GM21737 (cell line): ENCODE results near the gene DDX51.

Experiments used
- ATAC-seq: cut with Tn5 transposase; IDR thresholded peaks from one replicate; pipeline ENCODE4 v1.9.1; 2021; ENCODE audit warnings: mild to moderate bottlenecking, moderate library complexity; ENCODE audit not compliant: unreplicated experiment

The DDX51 gene

DNA sequence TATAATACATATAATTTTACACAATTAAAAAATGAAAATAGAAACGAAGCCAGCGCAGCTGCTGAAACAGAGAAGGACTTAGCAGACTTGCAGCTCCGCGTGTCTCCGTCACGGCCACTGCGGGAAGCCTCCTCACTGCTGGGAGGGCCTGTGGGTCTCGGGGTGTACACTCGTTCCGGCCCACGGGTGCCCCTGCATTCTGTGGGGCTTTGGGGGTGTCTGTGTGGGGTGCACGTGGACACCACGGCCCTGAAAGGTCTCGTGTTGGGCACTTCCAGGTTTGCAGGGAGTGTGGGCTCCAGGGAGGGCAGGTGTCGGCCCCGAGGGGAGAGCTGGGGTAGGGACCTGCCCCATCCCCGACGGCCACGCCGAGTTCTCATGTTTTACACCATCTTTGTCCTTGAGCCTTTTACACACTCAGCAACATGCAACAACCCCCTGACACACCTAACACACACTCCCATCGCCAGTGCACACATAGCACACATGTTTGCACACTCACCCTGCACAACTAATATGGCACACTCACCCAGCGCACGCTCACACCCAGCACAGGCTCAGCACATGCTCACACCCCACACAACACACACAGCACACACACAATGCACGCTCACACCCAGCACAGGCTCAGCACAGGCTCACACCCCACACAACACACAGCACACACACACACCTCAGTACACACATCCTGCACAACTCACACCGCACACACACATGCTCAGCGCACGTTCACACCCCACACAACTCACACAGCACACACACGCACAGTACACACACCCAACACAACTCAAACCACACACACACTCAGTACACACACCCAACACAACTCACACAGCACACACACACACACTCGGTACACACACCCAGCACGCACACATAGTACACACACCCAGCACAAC lies 36.8 kb upstream of the DDX51 start:
- no peak for ATAC-seq

DNA sequence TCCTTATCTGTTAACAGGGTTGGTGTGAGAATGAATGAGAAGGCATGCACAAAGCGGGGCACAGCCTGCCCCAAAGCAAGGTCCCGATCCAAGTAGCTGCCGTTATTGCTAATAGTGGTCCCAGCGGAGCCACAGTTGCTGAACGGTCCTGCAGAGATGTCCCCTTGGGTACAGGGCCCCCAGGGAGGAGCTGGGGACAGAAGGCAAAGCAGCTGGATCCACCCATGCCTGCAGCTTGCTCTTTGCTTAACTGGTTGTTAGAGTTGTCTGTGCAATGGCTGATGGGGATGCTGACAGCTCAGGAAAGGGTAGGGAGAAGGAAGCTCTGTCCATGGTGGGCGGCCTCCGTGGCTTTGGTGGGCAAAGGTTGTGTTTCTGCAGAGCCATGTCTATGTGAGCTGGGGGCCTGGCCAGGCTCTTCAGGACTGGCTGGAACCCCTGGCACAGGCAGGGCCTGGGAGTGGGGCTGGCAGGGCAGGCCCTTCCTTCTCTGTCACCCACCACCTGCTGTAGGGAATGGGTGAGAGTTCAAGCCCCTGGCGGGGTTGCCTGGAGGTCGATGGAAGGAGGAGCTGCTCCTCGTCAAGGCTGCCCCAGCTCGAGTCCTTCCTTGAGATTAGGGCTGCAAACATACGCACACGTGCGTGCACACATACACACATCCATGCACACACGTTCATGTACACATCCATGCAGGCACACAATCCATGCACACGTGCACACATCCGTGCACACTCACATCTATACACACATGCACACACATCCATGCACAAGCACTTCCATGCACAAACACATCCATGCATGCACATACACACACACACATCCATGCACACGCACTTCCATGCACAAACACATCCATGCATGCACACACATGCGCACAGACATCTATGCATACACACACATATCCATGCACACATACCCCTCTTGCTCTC lies 35.6 kb upstream of the DDX51 start:
- ATAC-seq: no peak

DNA sequence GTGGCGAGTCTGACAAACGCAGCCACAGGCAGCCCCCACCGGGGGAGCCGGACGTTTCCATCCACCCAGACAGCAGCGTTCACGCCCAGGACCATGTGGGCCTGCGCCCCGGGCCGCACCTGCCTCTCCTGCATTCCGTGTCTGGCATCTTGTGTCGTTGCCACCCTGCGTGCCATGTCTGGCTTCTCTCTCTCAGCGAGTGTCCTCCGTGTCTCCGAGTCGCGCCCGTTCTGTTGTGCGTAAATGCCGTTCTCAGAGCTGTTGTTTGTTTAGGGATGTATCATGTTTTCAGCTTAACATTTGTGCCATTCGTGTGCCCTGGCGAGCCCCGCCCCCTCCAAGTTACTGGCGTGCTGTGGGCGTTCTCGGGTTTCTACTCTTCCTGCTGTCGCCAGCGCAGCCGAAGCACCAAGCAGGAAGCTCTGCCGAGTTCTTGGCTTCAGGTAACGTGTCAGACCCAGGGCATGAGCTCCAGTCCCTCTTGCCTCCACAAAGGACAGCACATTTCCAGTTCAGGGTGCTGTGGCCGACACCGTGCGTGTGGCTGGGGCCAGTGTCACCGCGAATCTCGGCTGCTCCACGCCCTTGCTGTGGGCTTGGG lies 34.8 kb upstream of the DDX51 start:
- no peak for ATAC-seq

DNA sequence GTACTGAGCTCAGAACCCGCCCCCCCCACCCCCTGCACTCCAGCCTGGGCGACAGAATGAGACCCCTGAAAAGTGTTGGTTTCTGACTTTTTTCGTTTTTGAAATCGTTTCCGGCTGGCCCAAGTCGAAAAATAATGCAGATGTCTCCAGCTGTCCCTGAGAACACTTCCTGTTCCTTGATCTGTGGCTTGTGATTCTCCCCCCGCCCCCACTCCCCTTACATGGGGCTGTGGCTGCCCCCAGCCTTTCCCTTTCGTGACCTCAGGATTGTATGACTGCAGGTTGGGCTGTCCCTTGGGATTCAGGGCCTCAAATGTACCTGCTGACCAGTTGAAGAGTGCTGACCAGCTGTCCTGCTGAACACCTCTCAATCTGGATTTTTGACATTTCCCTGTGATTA lies 34.2 kb upstream of the DDX51 start:
- ATAC-seq: no peak

DNA sequence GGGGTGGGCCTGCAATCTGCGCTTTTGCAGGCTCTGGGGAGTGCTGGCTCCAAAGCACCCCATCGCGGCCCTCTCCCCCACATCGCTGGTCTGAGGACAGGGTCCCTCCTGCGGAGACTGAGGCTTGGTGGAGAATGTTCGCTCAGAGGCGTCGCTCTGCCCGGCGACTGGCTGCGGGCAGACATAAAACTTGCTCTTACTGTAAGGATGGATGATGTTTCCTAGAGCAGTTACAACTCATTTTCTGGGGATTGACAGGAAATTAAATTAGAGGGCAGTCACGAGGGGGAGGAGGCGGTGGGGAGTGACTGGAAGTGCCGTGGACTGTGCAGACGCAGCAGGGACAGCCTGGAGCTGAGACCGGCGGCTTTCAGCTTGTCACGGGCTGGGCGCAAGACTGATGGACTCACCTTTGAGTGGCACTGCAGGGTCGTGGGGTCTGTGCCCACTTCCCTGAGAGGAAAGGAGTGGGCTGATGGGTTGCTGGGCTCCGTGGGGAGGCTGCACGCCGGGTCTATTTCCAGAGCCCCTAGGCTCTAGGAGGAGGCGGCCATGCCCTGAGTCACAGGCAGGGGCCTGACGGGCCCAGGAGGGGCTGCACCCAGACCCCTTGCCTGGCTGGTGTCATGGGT lies 32.9 kb upstream of the DDX51 start:
- ATAC-seq: no peak

DNA sequence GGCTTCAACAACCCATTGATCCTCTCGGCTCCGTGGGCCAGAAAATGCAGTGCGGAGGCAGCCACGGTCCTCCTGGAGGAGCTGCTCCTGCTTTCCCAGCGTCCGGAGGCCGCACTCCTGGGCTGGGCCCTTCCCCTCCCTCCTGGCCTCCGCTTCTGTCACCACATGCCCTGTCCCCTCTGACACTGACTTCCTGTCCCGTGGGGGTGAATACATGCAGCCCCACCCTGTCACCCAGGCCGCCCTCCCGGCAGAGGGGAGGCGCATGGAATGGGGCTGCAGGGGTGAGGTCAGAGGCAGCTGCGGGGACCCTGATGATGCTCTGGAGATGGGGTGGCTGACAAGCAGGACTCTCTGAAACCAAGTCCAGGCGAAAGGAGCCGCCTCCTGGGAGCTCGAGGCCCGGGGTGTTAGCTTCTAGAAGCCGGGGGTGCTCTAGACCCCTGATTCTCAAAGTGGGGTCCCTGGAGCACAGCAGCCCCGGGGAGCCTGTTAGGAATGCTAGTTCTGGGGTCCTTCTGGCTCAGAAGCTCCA lies 32.3 kb upstream of the DDX51 start:
- ATAC-seq: no peak

DNA sequence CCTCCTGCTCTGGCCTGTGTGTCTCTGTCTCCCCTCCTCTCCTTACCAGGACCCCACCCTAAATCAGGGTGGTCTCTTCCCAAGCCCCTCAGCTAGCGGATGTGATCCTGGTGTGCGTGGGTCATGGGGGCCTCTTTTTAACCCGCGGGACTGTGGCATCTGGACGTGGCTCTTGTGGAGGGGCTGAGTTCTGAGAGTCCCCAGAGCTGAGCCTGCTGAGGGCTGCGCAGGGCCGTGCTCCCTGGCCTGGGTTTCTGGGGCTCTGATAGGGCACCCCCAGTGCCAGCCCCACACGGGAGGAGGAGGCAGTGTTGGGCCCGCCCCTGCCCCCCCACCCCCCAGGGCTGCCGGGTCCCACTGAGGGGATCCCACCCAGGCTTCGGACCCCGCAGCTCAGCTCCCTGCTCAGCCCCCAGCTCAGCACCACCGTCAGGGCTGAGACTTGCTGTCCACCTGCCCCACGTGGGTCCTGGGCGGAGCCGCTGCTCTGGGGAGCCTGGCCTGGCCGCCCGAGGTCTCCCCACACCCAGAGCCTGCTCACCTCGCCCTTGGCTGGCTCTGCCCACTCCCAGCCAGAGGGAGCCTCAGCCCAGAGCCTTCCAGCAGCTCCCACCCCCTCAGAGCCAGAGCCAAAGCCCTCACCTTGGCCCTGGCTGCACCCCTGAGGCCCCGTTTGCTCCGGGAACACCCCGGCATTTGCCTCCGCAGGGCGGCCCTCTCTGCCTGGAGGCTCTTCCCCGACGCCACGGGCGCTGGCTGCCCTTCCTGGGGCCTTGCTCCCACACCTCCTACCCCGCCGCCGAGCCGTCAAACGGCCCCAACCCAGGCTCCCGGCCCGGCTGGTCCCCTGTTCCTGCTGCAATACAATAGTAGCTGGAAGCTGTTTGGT lies 31.6 kb upstream of the DDX51 start:
- ATAC-seq: no peak

DNA sequence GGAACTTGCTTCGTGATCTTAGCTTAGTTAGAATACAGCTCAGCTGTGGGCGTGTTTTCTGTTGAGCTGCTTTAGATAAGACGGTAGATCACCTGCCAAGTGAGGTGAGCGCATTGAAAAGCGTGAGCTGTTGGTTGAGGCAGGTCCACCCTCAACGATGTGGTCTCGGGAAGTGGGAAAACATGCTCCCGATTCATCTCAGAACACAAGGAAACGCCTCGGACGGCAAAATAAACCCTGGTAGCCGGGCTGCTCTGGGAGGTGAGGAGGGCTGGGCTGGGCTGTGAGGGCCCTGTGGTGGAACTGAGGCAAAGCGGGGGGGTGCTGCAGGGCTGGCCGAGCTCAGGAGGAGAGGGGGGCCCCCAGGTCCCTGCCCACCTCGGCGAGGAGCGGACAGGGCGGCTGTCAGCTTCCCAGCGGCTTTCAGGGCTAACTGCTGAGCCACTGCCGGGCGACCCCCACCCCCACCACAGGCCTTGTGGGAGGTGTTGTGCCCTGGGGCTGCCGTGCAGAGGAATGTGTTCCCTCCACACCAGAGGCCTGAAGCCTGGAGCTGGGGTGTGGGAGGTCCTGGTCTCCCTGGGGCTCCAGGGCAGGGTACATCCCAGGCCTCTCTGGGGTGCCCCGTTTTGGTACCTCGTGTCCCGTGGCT lies 30.8 kb upstream of the DDX51 start:
- no peak for ATAC-seq

DNA sequence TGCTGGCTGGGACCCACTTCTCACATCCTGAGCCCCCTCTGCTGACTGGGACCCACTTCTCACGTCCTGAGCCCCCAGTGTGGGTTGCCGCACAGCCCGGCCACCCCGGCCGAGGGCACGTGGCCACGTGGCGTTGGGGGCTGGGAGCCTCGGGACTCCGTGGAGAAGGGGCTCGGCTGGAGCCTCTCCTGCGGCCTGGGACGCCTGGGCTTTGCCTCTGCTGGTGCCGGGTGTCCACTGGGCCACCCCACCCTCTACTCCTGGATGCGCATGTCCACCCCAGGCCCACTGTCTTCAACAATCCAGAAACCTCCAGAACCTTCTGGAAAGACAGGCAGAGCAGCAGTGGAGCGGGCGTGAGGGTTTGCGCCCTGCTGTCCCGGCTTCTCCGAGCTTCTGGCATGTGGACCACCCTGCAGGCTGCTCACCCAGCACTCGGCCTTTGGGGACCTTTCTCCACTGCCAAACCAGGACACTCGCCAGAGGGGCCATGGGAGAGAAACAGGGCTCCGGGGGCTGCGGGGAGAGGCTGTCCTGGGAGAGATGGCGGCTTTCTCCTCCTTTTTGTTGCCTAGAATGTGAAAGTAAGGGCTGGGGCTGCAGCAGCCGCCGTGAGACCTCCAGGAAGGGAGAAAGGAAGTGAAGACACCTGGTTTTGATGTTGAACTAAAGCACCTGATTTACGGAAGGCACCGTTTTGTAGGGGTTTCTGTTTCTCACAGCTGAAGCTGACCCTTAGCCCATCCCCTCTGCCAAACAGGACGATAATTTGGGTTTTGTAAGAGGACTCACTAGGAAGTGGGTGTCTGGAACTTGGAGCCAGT lies 30.1 kb upstream of the DDX51 start:
- no peak for ATAC-seq

DNA sequence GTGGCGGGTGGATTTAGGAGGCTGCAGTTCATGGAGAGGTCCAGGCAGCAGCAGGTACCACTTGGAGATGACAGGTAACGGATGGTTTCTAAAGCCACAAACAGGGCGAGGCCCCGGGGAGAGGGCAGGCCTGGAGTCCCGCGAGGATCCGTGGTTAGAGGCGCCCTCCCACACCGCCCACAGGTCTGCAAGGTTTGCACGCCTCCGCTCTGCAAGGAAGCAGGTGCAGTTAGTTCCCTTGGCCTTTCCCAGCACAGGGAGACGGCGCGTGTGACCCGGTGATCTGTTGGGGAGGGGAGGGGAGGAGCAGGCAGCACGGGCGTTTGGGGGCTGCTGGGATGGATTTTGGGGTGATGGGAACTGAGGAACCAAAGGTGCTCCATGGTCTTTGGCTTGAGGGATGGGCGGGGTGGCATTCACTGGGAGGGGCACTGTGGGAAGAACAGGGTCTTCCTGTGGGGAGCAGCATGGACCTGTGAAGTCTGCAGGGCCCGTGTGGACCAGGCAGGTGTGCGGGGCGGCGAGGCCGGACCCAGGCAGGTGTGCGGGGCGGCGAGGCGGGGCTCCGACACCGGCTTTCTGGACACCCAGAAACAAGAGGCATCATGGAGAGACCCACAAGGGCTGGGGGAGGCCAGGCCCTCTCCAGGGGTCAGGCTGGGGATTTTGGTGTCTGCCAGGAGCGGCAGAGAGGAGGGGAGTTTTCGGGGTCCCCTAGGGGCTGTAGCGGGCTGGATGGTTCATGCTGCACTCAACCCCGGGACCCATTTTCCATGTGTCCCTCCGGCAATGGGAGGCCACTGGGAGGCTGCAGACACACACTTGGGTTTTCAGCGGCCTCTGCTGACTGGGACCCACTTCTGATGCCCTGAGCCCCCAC lies 29.3 kb upstream of the DDX51 start:
- ATAC-seq: no peak

DNA sequence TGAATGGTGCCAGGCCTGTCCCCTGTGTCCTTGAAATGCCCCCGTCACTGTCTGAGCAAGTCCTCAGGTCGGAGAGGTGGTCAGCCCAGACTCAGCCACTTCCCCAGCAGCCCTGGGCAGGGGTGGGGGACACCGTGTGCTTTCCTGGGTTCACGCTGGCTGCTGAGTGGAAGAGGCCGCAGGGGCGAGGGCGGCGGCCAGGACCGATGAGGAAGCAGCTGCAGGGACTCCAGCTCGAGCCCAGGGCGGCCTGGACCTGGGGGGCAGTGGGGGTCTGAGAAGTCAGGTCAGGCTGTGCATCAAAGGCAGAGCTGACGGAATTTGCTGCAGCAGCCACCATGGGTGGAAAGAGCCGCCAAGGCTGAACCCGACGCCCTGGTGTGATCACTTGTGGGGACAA lies 28.5 kb upstream of the DDX51 start:
- ATAC-seq: no peak

DNA sequence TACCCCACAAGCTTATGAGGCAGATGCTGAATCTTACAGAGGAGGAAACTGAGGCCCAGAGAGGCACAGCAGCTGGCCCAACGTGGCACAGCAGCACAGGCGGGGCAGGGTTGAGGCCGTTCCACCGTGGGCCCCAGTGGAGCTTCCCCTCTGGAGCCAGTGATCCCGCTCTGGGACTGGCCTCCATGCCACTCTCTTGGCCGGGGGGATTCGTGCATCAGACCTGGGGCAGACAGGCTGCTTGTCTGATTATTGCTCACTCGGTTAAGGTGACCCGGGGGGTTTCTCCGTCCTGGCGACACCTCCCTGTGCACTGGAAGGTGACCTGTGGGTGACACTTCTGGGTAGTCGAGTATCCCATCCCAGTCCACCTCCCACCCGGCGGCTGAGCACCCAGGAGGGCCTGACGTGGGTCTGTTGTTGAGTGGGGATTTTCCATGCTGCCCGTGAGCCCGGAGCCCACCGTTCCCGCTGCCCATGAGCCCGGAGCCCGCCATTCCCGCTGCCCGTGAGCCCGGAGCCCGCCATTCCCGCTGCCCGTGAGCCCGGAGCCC lies 27.9 kb upstream of the DDX51 start:
- ATAC-seq: no peak

DNA sequence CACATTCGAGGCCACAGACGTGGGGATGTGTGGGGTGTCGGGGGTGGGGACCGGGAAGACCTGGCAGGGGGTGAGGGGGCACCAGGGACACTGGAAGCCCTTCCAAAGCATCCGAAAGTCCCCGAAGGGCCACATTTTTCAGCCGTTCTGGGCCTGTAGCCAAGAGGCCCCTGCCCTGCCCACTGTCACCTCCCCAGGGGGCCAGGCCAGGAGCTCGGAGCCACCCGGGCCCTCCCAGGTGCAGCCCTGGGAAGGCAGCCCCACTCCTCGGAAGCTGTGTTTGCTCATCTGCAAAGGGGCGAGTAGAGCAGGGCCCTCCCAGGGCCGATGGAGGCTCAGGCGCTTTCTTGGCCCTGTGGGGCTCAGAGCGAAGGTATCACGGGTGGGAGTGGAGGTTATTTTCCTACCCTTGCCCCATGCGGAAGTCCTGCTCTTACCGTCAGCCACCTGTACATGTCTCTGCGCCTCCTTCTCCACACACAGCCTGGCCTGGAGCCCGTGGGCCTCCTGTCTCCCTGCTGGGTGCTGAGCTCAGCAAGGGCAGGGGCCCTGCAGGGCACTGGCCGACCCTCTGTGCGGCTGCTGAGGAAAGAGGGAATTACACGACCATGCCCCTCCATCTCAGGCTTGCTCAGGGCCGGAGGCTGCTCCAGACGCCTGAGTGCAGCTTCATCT lies 27.3 kb upstream of the DDX51 start:
- no peak for ATAC-seq

DNA sequence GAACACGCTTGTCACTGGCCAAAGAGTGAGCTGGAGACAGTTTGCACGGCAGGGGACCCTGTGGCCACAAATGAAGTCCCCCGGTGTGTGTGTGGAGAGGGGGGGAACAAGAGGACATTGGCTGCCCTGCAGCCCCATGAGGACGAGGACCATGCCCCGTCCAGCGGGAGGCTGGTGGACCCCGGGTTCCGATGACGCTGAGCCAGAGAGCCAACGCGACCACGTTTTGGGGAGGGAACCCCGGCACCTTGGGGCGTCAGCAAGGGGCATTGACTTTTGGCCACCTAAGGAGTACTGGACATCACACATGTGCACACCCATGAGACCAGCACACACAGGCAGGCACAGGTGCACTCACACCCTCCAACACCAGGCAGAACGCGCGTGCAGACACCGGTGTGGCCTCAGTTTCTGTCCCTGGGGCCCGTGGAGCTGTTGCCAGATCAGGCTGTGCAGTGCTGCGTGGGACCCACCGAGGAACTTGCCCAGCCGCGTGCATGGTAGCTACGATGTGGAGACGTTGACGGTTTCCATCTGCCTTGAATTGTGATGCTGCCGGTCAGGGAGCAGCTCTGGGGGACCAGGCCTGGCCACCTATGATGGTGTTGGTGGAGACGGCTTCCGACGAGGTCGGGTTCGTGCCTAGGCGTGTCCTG lies 26.6 kb upstream of the DDX51 start:
- ATAC-seq: no peak

DNA sequence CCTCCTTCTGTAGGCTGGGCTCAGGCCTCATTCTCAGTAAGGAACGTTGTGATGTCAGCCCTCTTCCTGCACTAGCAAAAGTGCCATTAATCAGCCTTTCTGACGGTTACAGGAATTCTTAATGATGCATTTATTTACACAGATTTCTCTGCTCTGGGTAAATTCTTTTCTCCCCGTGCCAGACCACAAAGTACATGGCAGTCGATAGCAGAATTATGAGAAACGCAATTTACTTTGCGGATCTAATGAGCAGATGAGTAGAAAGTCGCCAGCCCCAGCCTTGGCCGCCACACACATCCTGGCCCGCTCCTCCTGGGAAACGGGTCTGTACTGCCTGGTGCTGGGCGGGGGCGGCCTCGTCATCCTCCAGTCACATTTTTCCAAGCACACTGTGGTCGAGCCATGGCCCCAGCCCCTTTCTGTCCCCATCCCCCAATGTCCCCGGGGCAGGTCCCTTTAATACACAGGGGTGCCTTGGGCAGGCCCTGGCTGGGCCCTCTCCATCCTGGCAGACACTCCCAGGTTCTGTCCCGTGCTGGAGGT lies 26.0 kb upstream of the DDX51 start:
- no peak for ATAC-seq

DNA sequence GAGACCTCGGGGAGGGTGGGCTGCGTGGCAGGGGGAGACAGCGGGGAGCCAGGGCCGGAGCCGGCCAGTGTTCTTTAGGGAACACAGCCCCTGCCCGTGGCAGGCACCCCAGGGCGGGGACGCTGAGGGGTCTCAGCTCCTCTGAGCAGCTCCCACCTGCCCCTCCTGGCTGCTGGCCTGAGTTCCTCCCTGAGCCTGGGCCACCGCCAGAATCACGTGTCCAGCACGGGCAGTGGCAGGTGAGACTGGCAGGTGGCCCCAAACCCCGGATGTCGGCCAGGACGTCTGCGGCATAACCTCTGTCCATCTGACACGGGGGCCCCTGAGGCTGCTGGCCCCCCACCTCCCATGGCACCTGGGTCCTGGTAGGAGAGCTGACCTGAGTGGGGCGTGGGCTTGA lies 25.3 kb upstream of the DDX51 start:
- ATAC-seq: no peak
